HUES6 (cell line): Measurements from ENCODE around the gene TMEM88.
A peak's percentile ranks its signal among the peaks of the same experiment; 100 is the strongest.

ENCODE experiments used
- H3K27ac ChIP-seq: 2 replicates; pipeline ENCODE4 v1.7.0; 2013; ENCODE audit warnings: low read depth, mild to moderate bottlenecking, low read length, inconsistent platforms
- H3K27me3 ChIP-seq: 2 replicates; pipeline ENCODE4 v1.6.1; 2013; ENCODE audit warnings: low read length; ENCODE audit not compliant: control insufficient read depth, insufficient read depth
- H3K36me3 ChIP-seq: 2 replicates; pipeline ENCODE4 v1.6.1; 2013; ENCODE audit warnings: low read length; ENCODE audit not compliant: control insufficient read depth, insufficient read depth
- H3K4me1 ChIP-seq: 2 replicates; pipeline ENCODE4 v1.6.1; 2013; ENCODE audit warnings: low read length; ENCODE audit not compliant: control insufficient read depth, insufficient read depth
- H3K4me3 ChIP-seq: 2 replicates; pipeline ENCODE4 v1.5.1; 2013; ENCODE audit warnings: low read depth, low read length
- H3K9ac ChIP-seq: one replicate; pipeline ENCODE4 v1.6.1; 2013; ENCODE audit warnings: mild to moderate bottlenecking, low read length
- H3K9me3 ChIP-seq: 2 replicates; pipeline ENCODE4 v1.6.1; 2013; ENCODE audit warnings: low read depth, low read length; ENCODE audit not compliant: control insufficient read depth, insufficient read depth

Gene TMEM88

DNA sequence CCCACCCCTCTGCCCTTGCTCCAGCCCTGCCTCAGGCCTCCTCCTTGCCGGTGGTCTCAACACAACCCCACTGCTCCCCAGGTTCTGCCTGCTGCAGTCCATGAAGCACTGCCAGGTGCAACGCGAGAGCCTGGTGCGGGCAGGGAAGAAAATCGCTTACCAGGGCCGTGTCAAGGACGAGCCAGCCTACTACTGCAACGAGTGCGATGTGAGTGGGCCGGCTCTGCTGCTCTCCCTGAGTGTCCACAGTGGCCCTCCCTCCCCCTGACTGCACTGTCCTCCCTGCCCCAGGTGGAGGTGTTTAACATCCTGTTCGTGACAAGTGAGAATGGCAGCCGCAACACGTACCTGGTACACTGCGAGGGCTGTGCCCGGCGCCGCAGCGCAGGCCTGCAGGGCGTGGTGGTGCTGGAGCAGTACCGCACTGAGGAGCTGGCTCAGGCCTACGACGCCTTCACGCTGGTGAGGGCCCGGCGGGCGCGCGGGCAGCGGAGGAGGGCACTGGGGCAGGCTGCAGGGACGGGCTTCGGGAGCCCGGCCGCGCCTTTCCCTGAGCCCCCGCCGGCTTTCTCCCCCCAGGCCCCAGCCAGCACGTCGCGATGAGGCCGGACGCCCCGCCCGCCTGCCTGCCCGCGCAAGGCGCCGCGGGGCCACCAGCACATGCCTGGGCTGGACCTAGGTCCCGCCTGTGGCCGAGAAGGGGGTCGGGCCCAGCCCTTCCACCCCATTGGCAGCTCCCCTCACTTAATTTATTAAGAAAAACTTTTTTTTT lies 1.8 kb upstream of the TMEM88 start:
- Histone ChIP-seq H3K36me3 (peaks cover 26% of the 10 kb centered on the region; the same call in 1 of the 2 replicates), H3K9me3 (no peaks in the 10 kb centered on the region), H3K27me3 (peaks cover 47% of the 10 kb centered on the region), H3K9ac (no peak overlapping the region), H3K27ac (no peak overlapping the region), H3K4me3 (peak overlapping the region; percentile 19; the same call in 1 of the 2 replicates), H3K4me1 (peaks cover 23% of the 10 kb centered on the region)

DNA sequence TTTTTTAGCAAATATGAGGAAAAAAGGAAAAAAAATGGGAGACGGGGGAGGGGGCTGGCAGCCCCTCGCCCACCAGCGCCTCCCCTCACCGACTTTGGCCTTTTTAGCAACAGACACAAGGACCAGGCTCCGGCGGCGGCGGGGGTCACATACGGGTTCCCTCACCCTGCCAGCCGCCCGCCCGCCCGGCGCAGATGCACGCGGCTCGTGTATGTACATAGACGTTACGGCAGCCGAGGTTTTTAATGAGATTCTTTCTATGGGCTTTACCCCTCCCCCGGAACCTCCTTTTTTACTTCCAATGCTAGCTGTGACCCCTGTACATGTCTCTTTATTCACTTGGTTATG lies 1.2 kb upstream of the TMEM88 start:
- Histone ChIP-seq H3K9me3 (no peaks in the 10 kb centered on the region), H3K27ac (no peak overlapping the region), H3K4me3 (peak overlapping the region; percentile 19; the same call in 1 of the 2 replicates), H3K9ac (no peak overlapping the region), H3K36me3 (peaks cover 26% of the 10 kb centered on the region; the same call in 1 of the 2 replicates), H3K27me3 (peaks cover 47% of the 10 kb centered on the region), H3K4me1 (peaks cover 24% of the 10 kb centered on the region)

DNA sequence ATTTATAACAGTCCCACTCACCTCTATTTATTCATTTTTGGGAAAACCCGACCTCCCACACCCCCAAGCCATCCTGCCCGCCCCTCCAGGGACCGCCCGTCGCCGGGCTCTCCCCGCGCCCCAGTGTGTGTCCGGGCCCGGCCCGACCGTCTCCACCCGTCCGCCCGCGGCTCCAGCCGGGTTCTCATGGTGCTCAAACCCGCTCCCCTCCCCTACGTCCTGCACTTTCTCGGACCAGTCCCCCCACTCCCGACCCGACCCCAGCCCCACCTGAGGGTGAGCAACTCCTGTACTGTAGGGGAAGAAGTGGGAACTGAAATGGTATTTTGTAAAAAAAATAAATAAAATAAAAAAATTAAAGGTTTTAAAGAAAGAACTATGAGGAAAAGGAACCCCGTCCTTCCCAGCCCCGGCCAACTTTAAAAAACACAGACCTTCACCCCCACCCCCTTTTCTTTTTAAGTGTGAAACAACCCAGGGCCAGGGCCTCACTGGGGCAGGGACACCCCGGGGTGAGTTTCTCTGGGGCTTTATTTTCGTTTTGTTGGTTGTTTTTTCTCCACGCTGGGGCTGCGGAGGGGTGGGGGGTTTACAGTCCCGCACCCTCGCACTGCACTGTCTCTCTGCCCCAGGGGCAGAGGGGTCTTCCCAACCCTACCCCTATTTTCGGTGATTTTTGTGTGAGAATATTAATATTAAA lies 638 bp upstream of the TMEM88 start:
- peaks cover 47% of the 10 kb centered on the region for H3K27me3 ChIP-seq
- H3K27ac ChIP-seq: no peak overlapping the region
- peaks cover 28% of the 10 kb centered on the region for H3K4me1 ChIP-seq
- peak overlapping the region; percentile 79 for H3K4me3 ChIP-seq
- peaks cover 22% of the 10 kb centered on the region; the same call in 1 of the 2 replicates for H3K36me3 ChIP-seq
- H3K9ac ChIP-seq: no peak overlapping the region
- H3K9me3 ChIP-seq: no peaks in the 10 kb centered on the region

DNA sequence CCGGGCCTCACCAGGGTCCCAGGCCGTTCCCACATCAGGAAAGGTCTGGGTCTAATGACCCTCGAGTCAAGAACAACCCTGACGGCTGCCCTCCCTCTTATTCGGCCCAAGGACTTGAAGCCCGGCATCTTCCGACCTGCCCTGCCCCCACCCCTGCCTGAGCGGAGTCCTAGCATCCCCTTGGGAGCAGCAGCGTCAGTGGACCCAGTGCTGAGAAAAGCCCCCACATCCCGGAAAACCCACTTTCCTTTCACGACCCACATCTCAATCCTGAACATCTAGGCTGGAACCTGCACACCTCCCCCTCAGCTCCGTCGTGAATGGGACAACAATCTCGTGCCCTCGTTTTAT lies 769 bp downstream of the TMEM88 start:
- Histone ChIP-seq H3K4me1 (peaks cover 28% of the 10 kb centered on the region), H3K9me3 (no peaks in the 10 kb centered on the region), H3K27me3 (peaks cover 47% of the 10 kb centered on the region), H3K4me3 (peak overlapping the region; percentile 79), H3K9ac (peak overlapping the region; percentile 64), H3K27ac (no peak overlapping the region), H3K36me3 (peaks cover 18% of the 10 kb centered on the region)

DNA sequence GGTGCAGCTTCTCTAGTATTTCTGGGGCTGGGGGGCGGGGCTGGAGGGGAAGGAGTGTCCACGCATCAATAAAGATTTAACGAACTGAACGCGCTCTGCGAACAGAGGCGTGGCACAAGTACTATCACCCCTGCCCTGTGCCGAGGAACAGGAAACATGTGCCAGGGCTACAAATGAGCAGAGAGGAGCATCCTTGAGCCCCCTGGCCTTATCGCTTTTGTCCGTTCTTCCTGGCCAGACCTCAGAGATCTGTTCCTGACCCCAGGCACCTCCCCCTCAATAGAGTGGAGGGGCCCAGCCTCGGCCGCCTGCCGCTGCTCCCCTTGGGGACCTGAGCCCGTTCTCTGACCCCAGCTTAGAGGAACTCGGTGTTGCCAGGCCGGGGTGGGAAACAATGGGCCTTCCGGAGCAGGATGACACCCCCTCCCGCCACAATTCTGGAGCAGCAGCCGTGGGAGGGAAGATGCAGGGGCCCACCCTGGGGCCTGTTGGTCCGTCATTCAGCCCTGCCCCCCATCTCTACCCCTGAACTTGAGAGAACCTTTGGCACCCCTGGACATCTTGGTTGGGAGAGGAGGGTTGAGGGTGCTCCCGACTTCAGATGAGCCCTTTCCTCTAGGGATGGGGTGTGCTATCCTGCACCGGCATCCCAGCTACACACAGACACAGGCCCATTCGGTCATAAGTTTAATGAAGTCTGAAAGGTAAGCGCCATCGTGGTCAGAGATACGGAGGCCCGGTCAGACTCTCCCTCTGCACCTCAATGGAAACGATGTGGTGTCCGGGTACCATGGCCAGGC lies 1.3 kb downstream of the TMEM88 start:
- Histone ChIP-seq H3K4me1 (peaks cover 28% of the 10 kb centered on the region), H3K36me3 (peaks cover 18% of the 10 kb centered on the region), H3K27me3 (peaks cover 47% of the 10 kb centered on the region), H3K9ac (peak overlapping the region; percentile 93), H3K9me3 (no peaks in the 10 kb centered on the region), H3K27ac (no peak overlapping the region), H3K4me3 (peak overlapping the region; percentile 79)

DNA sequence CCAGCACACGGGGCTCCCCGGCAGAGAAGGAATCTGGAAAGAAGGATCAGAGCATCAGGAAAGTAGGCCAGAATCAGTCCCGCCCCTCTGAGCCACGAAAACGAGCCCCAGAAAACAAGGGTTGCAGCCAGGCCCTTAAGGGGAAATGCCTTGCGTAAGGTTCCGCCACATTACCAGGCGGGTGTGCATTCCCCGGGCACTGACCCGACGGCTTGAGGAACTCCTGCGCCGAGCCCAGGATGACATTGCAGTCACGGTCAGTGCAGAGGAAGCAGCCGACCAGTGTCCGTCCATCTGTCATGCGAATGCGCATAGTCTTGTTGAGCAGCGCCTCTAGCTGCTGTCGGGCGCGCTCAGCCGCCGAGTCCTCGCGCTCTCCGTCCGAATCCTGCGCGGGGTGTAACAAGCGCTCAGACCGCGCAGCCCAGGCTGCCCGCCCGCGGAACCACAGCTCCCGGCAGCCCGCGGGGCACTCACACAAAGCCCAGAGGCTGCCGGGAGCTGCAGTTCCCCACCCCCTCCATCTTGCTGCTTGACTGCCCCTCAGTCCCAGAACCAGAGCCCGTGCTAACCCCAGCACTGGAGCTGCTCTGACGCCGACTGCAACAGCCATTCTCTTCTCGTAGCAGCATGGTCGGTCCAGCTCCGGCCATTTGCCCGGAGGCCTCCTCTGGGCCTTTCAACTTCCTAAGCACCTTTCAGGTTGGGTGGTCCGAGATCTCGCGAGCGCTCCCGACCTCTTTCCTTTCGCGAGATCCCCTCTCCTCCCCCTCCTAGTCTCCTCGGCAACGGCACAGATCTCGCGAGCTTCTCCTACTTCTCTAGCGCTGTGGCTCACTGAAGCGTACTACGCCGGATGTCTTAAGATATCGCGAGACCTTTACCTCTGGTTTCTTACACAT lies 2.2 kb downstream of the TMEM88 start, which contains the start of gene NAA38:
Gene NAA38, minus strand, starts transcription at position 749 of the 902 bp plus-strand sequence. Its CDS starts 96 bp downstream, at position 653.
- Histone ChIP-seq H3K4me3 (peak within 1 kb of the TSS; percentile 79), H3K36me3 (peaks cover 24% of the 10 kb centered on the region), H3K4me1 (peaks cover 26% of the 10 kb centered on the region), H3K27ac (peak within 1 kb of the TSS; percentile 90), H3K27me3 (peaks cover 44% of the 10 kb centered on the region), H3K9me3 (no peaks in the 10 kb centered on the region), H3K9ac (peak within 1 kb of the TSS; percentile 93)

DNA sequence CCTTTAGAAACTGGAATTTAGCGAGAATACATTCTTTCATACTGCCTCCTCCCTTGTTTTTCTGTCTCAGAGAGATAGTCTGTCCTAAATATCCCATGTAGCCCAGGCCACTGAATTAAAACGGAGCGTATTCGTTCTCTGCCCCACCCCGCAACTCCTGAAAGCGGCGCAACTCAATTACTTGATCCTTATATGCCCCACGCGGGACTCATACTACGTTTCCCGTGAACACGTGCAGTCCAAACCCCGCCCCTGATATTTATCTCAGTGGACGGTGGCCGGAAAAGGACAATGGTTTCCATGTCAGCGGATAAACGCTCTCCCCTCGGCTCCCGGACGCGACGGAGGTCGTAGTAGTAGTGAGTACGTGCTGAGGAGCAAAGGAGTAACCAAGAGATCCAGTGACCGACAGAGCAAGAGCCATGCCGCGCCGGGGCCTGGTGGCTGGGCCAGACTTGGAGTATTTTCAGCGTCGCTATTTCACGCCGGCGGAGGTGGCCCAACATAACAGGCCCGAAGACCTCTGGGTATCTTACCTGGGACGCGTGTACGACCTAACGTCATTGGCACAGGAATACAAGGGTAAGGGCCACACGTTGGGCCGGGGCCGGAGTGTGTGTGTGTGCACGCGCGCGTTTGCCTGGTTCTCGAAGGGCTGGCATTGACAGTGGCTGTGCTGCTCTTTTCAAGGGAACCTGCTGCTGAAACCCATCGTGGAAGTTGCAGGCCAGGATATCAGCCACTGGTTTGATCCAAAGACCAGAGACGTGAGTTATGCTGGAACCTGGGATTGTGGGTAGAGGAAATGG lies 3.1 kb downstream of the TMEM88 start, which contains the start of gene CYB5D1:
Gene CYB5D1, plus strand, starts transcription at position 291 of the 809 bp plus-strand sequence. Its CDS starts 132 bp downstream, at position 423.
- peaks cover 19% of the 10 kb centered on the region for H3K4me1 ChIP-seq
- H3K36me3 ChIP-seq: peaks cover 15% of the 10 kb centered on the region
- H3K9ac ChIP-seq: peak within 1 kb of the TSS; percentile 93
- no peaks in the 10 kb centered on the region for H3K9me3 ChIP-seq
- H3K27ac ChIP-seq: peak within 1 kb of the TSS; percentile 90
- H3K27me3 ChIP-seq: peaks cover 36% of the 10 kb centered on the region
- H3K4me3 ChIP-seq: peak within 1 kb of the TSS; percentile 79

DNA sequence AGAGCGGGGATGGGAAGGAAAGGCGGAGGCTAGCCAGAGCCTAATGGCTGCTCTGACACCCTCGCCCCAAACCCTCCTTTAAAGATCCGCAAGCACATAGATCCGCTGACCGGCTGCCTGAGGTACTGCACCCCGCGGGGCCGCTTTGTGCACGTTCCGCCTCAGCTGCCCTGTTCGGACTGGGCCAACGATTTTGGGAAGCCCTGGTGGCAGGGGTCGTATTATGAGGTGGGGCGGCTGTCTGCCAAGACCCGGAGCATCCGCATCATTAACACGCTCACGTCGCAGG lies 3.6 kb downstream of the TMEM88 start:
- peaks cover 18% of the 10 kb centered on the region for H3K36me3 ChIP-seq
- H3K27ac ChIP-seq: no peak overlapping the region
- peaks cover 17% of the 10 kb centered on the region for H3K4me1 ChIP-seq
- H3K9ac ChIP-seq: peak overlapping the region; percentile 93
- peaks cover 30% of the 10 kb centered on the region for H3K27me3 ChIP-seq
- peak overlapping the region; percentile 79 for H3K4me3 ChIP-seq
- H3K9me3 ChIP-seq: no peaks in the 10 kb centered on the region

DNA sequence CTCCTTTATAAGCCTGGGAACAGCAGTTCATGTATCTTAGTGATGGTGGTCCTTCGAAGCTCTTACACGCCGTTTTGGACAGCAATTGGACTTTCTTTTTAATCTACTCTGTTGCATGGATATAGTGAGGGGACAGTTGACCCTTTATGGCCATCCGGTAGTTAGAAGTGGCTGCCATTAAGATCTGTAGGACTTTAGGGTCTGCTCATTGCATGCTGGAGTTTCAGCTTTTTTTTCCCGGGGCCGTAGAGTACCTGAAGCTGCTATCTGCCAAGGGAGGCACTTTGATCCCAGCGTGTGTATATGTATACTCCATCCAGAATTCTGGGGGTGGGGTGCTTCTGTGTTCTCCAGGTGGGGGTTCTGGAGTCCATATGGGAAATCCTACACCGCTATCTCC lies 4.2 kb downstream of the TMEM88 start:
- H3K4me1 ChIP-seq: peaks cover 17% of the 10 kb centered on the region
- H3K9me3 ChIP-seq: no peaks in the 10 kb centered on the region
- H3K27ac ChIP-seq: no peak overlapping the region
- peaks cover 21% of the 10 kb centered on the region for H3K36me3 ChIP-seq
- peak overlapping the region; percentile 93 for H3K9ac ChIP-seq
- peak overlapping the region; percentile 79 for H3K4me3 ChIP-seq
- H3K27me3 ChIP-seq: peaks cover 25% of the 10 kb centered on the region
